DND-41 (cell line): ENCODE measurements around the gene DFFB.
"Not testable (repeated sequence)": the region's sequence is repeated elsewhere in the genome, so short reads cannot be mapped to it uniquely, and the experiment has no call there.

Source experiments
- ATAC-seq: fragments of 200-7000 bp; cut with Tn5 transposase; 3 replicates; pipeline ENCODE4 v1.9.1; 2021; ENCODE audit warnings: low read depth; ENCODE audit not compliant: insufficient read depth
- DNase-seq: peaks from one replicate; pipeline ENCODE4 v3.0.0-alpha.2; 2020
- H2AFZ ChIP-seq: 2 replicates; pipeline ENCODE4 v1.6.0; 2012; ENCODE audit warnings: low read depth, low read length
- H3K27ac ChIP-seq: 2 replicates; pipeline ENCODE4 v1.5.1; 2012; ENCODE audit warnings: low read length, inconsistent platforms
- H3K27me3 ChIP-seq: fragments of 200-600 bp; sonication (generic); 2 replicates; pipeline ENCODE4 v1.6.0; 2012; ENCODE audit warnings: low read length, mild to moderate bottlenecking, inconsistent platforms; ENCODE audit not compliant: insufficient read depth, poor library complexity
- H3K36me3 ChIP-seq: 2 replicates; pipeline ENCODE4 v1.5.1; 2012; ENCODE audit warnings: low read length, inconsistent platforms; ENCODE audit not compliant: insufficient read depth
- H3K4me1 ChIP-seq: 2 replicates; pipeline ENCODE4 v1.5.1; 2012; ENCODE audit warnings: mild to moderate bottlenecking, low read length; ENCODE audit not compliant: insufficient read depth
- H3K4me2 ChIP-seq: 2 replicates; pipeline ENCODE4 v1.6.0; 2012; ENCODE audit warnings: mild to moderate bottlenecking, moderate library complexity, low read length, inconsistent platforms; ENCODE audit not compliant: insufficient read depth
- H3K4me3 ChIP-seq, 2 experiments: fragments of 200-600 bp in 1 of 2; shearing (Covaris generic) in 1 of 2; 2 replicates each; pipeline ENCODE4 v1.5.1; 2012 to 2016; ENCODE audit warnings: inconsistent platforms in 2 of 2, low read length in 2 of 2, mild to moderate bottlenecking in 2 of 2, low read depth in 1 of 2, moderate library complexity in 1 of 2
- H3K79me2 ChIP-seq: 2 replicates; pipeline ENCODE4 v1.6.0; 2012; ENCODE audit warnings: low read length, inconsistent platforms; ENCODE audit not compliant: insufficient read depth
- H3K9ac ChIP-seq: 2 replicates; pipeline ENCODE4 v1.6.0; 2012; ENCODE audit warnings: low read depth, mild to moderate bottlenecking, inconsistent platforms, low read length, moderate library complexity
- H3K9me3 ChIP-seq: 2 replicates; pipeline ENCODE4 v1.5.1; 2012; ENCODE audit warnings: low read length, moderate library complexity, mild to moderate bottlenecking, inconsistent platforms; ENCODE audit not compliant: insufficient read depth, severe bottlenecking
- H4K20me1 ChIP-seq: 2 replicates; pipeline ENCODE4 v1.6.0; 2012; ENCODE audit warnings: low read length; ENCODE audit not compliant: insufficient read depth
- CTCF ChIP-seq: IDR thresholded peaks from 2 replicates; pipeline ENCODE4 v1.5.1; 2012; ENCODE audit warnings: borderline replicate concordance, low read length, moderate library complexity, mild to moderate bottlenecking; ENCODE audit not compliant: poor library complexity, severe bottlenecking; ENCODE audit errors: extremely low read depth
- EZH2 ChIP-seq: IDR thresholded peaks from 3 replicates; pipeline ENCODE4 v1.6.1; 2012; ENCODE audit warnings: borderline replicate concordance, low read depth, mild to moderate bottlenecking, moderate library complexity, low read length, inconsistent platforms; ENCODE audit not compliant: severe bottlenecking

Gene DFFB

DNA sequence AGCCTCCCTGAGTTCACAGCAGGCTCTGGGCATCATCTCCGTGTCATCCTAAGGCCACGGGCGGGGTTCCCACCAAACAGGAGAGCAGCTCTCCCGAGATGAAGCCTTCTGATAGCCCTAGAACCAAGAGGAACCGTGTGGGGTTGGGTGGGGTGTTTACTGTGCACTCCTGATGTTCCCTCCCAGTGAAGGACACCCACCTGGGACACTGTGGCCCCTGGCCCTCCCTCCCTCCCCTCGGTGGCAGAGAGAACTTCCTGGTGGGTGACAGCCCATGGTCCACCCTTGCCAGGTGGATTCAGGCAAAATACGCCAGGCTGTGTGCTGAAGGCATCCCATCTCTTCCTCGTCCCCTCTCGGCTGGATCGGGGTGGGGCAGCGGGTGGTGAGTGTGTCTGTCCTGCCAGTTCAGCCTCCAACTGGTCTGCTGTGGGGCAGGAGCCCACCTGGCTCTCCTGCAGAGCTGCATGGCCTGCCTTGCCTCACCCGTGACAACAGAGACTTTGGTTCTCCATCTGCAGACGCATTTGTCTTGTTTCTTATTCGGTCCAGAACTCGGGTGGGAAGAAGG lies 58.4 kb downstream of the DFFB start:
- no peaks in the 10 kb centered on the region for H3K9me3 ChIP-seq
- no peaks in the 10 kb centered on the region for H3K79me2 ChIP-seq
- no peak for DNase-seq
- no peaks in the 10 kb centered on the region for H3K36me3 ChIP-seq
- H2AFZ ChIP-seq: no peak overlapping the region
- H3K27ac ChIP-seq: no peak overlapping the region
- TF ChIP-seq CTCF (no peak), EZH2 (no peak)
- H3K27me3 ChIP-seq: peaks cover 3% of the 10 kb centered on the region
- ATAC-seq: no peak
- peaks cover 5% of the 10 kb centered on the region; the same call in 1 of the 2 replicates for H4K20me1 ChIP-seq
- H3K4me1 ChIP-seq: no peaks in the 10 kb centered on the region
- no peak overlapping the region for H3K4me3 ChIP-seq
- H3K4me2 ChIP-seq: no peak overlapping the region
- H3K9ac ChIP-seq: no peak overlapping the region

DNA sequence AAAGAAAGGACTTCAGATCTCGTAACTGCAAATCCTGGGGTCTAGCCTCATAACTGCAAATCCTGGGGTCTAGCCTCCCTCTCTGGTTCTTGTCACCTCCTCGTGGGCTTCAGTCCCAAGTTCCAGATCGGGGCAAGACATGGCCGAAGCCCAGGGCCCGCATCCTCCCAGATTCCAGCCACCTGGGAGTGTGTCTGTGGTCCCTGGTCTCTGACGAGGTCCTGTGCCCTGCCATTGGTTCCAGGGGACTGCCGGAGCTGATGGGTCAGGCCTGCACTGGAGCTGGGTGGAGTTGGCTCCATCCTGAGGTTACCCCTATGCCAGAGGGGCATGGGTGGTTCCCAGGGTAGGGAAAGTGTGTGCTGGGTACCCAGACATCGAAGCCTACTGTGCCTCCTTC lies 60.5 kb downstream of the DFFB start:
- Histone ChIP-seq H3K4me1 (no peaks in the 10 kb centered on the region), H3K4me2 (no peak overlapping the region), H3K36me3 (no peaks in the 10 kb centered on the region), H4K20me1 (no peaks in the 10 kb centered on the region; the same call in 1 of the 2 replicates), H3K79me2 (no peaks in the 10 kb centered on the region), H3K4me3 (no peak overlapping the region), H3K27me3 (no peaks in the 10 kb centered on the region), H3K27ac (no peak overlapping the region), H3K9ac (no peak overlapping the region), H2AFZ (no peak overlapping the region), H3K9me3 (no peaks in the 10 kb centered on the region)
- TF ChIP-seq EZH2 (no peak), CTCF (no peak)
- ATAC-seq (no peak), DNase-seq (no peak)

- H3K9me3 ChIP-seq, ATAC-seq, H3K36me3 ChIP-seq: not testable (repeated sequence)
These were observed 61.1 kb downstream of the DFFB start for GRCh38 chr1:3918359-3918758.

DNA sequence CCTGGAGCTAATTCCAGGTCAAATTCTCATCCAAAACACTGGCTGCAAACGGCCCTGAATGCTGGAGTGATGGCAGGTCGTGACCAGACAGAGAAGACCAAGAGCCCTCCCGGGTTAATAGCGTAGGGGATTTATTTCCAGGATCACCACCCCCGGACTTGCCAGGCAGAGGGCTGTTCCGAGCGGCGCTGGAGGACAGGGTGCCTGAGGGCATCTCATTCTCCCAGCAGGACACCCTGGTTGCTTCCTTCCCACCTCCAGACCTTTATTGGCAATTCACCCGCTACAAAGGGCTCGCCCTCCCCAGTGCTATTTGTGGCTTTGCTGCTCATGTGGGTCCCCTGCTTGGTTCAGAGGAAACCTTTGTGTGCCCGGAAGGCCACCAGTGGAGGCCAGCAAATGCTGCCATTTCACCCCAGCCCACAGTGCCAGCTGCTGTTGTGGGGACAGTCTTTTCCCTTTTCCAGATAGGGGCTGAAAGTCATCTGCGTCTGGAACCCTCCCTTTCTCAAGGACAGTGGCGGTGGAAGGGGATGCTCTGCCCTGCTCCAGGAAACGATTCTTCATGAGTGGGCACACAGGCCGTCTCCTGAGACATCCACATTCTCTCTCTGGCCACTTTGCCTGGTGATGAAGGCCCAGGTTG lies 61.8 kb downstream of the DFFB start:
- Histone ChIP-seq H4K20me1 (no peaks in the 10 kb centered on the region; the same call in 1 of the 2 replicates), H3K27me3 (no peaks in the 10 kb centered on the region), H3K4me2 (no peak overlapping the region), H3K4me1 (no peaks in the 10 kb centered on the region), H3K79me2 (no peaks in the 10 kb centered on the region), H2AFZ (no peak overlapping the region), H3K9ac (no peak overlapping the region), H3K4me3 (no peak overlapping the region), H3K36me3 (no peaks in the 10 kb centered on the region), H3K27ac (no peak overlapping the region), H3K9me3 (no peaks in the 10 kb centered on the region)
- ATAC-seq (no peak), DNase-seq (no peak)
- TF ChIP-seq EZH2: no peak
- no peak for TF ChIP-seq CTCF

More at GRCh38 chr1:3918359-3918758, 61.1 kb downstream of the DFFB start:
- H3K4me3 ChIP-seq, H3K27ac ChIP-seq, H3K79me2 ChIP-seq, H3K4me1 ChIP-seq, H3K9ac ChIP-seq, H3K4me2 ChIP-seq, H3K27me3 ChIP-seq, DNase-seq, H4K20me1 ChIP-seq, H2AFZ ChIP-seq: not testable (repeated sequence)
